GM18508 (cell line): ENCODE measurements around the gene GALNT14.

Experiments
- ATAC-seq: cut with Tn5 transposase; IDR thresholded peaks from one replicate; pipeline ENCODE4 v1.9.1; 2021; ENCODE audit warnings: moderate number of reproducible peaks; ENCODE audit not compliant: insufficient read depth, unreplicated experiment

The GALNT14 gene

GRCh38 chr2:31018280-31018679 is 120.0 kb downstream of the GALNT14 start:
- ATAC-seq: no peak

DNA sequence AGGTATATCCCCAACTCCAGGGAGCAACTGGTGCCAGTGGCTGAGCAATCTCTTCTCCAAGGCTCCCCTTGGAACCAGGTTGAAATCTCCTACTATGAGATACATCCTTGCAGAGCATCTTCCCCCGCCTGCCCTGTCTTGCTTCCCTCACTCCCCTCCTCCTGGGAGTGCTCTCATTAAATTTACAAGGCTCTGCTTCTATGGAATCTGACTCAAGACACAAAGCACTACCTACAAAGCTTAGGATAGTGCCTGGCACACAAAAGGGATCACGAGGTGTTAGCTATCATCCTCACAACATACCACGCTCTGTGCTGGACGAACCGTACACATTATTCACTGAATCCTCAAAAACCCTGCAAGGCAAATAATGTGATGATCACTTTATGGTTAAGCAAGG is 121.6 kb downstream of the GALNT14 start:
- no peak for ATAC-seq

DNA sequence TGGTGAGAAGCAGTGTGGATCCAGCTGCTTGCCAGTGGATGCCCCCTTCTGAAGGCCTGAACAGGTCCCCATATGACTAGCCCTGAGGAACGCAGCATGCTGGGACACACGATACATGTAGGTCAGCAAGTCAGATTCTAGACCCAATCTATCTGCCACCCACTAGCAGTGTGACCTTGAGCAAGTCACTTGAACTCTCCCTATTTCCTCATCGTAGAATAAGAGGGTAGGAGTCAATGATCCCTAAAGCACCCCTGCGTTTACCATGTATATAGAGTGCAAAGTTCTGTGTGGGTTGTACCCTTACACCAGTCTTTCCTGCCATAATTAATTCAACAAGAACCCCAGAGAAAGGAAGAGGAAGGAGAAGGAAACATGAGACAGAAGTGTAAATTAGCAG is 123.7 kb downstream of the GALNT14 start:
- ATAC-seq: no peak

GRCh38 chr2:31013301-31013700 is 124.9 kb downstream of the GALNT14 start:
- no peak for ATAC-seq

DNA sequence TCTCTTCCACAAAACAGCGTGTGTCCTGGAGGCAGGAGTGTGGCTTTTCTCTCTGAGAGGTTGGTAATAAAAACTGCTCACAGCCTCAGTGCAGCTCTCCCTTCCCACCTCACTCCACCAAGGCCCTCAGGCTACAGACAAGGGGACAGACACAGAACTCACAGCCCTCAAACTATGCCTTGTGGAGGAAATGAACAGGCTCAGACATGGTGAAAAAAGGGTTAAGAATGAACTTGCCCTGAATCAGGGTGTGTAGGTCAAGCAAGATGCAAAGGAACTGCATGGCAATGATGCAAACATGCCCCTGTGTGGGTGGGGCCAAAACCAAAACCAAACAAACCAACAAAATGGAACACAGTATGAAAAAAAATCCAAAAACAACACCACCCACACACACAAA is 125.8 kb downstream of the GALNT14 start:
- no peak for ATAC-seq

DNA sequence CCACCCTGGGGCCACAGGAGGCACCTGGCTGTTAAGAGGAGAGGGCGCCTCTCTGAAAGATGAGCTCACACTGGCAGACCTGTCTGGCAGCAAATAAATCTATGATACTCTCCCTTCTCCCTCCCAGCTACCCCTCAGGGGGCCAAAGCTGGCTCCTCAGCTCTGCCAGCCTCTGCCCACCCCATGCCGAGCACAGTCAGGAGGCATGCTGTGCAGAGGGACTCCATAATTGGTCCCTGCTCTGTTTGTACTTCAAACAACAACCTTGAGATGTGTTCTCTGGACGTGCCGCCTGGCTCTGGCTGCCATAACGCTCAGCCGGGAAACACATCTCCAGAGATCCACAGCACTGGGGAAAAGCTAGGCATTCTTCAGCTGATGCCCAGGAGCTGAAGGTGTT is 126.7 kb downstream of the GALNT14 start:
- no peak for ATAC-seq

- ATAC-seq: no peak
Observed at GRCh38 chr2:31008561-31009114, 129.6 kb downstream of the GALNT14 start.

DNA sequence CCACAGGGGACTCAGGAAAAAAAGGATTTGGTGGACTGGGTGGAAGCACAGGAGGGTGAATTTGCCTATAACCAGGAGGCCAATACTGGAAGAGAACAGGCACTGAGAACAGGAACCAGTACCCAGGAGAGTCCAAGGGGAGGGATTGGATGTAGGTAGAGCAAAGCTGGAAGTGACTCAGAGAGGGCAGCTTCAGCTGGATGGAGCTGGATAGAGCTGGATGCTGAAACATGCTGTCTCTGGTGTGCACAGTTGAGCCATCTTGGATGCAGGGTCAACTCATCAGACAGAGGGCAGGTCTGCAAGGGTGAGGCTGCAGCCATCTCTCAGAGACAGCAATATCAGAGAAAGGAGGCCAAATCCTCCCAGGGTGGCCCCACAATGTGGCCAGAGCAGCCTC is 134.0 kb downstream of the GALNT14 start:
- no peak for ATAC-seq

- no peak for ATAC-seq
Observed at GRCh38 chr2:31003749-31004148, 134.5 kb downstream of the GALNT14 start.

DNA sequence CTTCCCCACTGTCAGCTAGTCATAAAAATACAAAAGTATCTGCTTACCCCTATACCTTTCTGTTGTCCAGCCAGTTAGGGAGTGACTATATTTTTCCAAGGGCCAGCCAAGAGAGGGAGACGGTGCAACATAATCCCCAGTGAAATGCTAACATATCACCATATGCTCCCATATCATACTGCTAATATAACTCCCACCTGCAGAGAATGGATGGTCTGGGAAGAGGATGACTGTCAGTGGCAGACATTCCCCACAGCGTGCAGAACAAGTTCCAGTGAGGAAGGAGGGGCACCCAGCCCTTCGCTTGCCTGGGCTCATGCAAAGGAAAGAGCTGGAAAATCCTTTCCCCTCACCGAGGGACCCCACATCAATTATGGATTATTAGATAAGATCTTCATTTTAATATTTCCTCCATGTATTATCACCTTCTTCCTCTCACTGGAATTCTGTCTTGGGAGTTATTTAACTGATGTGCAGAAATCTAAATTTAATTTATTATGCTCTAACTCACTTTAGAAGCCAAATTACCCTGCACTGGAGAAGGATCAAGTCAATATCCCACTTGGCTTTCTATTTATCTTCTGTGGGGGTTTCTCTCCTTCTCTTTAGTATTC is 135.6 kb downstream of the GALNT14 start:
- no peak for ATAC-seq

GRCh38 chr2:31000970-31001369 is 137.3 kb downstream of the GALNT14 start:
- ATAC-seq: no peak

DNA sequence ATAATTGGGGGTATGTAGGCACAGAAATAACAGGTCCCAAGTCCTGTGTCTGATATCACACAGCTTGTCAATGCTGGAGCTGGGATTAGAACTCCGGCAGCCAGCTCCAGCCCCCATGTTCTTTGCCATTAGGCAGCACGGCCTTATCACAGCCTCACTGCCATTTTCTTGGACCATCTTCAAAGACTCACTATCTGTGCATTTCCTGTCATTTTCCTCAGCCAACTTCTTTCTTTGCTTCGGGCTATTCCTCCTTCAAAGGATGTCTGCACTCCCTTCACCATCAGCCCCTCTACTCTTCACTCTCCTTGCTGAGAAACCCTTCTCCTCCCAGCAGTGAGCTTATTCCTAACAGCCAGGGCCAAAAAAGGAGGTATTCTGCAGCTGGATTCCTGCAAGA is 139.6 kb downstream of the GALNT14 start:
- ATAC-seq: no peak

DNA sequence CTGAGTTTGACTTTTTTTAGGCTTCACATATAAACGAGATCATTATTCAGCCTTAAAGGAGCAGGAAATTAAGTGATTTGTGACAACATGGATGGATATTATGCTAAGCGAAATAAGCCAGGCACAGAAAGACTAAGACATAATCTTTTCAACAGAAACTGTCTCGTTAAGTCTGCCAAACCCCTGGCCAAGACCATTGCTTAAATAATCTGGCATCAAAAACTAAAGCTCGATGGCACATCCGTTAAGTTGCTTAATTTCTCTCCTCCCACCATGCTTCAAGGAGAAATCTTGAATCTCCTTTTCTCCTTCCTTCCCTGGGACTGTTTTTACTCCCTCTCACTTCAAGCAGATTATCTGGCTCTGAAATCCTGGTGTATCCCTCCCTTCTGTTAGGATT is 140.3 kb downstream of the GALNT14 start:
- no peak for ATAC-seq

DNA sequence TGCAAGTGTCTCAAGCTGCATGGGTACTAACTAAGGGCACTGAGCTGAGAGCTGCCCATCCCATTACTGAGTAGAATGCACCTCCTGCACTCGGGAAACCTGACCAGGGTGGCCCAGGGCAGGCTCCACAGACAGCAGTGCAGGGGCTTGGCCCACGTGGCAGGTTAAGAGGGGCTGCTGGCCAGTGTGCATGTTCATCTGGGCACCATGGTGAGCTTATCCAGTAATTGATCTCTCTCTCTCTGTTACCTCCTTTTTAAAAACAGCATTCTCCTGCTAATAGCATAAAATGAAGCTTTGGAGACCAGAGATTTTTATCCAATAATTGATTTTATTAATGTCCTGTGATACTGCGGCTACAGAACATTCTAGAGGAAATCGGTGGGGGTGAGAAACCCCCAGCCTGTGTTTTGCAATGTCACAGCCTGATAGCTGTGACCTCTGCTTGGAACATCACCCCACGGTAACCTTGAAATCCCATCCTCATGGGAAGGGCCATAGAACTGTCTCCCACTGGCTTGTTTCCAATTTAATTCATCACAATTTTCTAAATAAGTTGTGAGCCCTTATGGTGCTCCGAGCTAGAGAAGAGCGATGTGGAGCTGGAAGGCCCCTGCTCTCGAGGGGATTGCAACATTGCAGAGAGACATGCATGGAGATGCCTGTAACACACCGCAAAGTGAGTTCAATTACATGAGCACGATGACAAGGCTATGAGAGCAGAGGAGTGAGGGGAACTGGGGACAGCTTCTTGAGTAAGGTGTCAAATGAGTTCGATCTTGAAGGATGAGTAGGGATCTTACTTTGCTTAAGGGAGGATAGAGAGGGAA is 143.8 kb downstream of the GALNT14 start:
- no peak for ATAC-seq

DNA sequence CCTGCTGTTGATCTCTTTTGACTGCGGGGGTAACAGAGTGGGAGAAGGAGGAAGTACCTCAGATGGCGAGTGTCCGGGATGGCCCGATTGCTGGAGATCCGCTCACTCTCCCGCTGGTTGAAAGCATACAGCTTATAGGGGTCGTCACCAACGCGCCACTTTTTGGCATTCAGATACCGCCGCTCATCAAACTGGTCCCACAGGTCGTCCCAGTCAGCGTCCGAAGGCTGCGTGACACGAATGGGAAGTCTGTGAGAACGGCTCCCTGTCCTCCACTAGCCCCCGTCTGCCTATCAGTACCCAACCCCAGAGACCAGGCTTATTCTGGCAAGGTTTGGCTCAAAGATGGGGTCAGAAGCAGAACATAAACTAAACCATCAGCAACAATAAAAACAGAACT is 145.5 kb downstream of the GALNT14 start:
- no peak for ATAC-seq

DNA sequence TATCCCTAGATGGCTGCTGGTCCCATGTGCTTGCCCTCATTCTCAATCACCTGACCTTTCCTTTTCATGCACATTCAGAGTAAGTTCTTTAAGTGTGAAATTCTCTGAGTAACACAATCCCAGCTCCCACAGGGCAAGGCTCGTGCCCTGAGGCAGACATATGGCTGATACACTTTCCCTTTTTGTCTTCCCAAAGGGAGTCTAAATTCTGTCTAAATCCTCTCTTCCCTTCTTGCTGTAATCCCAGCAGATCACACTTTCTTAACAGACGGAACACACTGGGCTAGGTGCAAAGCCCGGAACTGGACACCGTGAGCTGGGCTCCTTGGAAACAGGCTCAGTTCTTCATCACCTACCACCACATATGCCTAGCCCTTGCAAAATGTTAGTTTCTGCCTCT is 147.6 kb downstream of the GALNT14 start:
- no peak for ATAC-seq

DNA sequence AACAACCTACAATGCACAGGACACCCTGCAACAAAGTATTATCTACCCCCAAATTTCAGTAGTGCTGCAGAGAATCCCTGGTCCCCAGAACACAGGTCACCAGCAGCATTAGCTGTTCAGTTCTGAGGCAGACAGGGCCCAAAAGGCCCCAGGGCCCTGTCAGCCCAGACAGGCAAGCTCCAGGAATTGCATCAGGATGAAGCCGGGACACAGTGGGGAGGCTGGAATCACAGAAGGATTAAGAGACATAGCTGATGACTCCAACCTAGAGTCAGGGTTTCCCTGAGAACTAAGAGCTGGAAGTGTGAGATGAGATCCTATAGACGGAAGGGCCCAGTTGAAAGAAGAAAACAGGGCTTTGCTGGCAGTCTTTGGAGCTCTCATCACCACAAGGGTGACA is 148.1 kb downstream of the GALNT14 start:
- ATAC-seq: no peak

- ATAC-seq: no peak
Observed at GRCh38 chr2:30989746-30990145, 148.5 kb downstream of the GALNT14 start.

DNA sequence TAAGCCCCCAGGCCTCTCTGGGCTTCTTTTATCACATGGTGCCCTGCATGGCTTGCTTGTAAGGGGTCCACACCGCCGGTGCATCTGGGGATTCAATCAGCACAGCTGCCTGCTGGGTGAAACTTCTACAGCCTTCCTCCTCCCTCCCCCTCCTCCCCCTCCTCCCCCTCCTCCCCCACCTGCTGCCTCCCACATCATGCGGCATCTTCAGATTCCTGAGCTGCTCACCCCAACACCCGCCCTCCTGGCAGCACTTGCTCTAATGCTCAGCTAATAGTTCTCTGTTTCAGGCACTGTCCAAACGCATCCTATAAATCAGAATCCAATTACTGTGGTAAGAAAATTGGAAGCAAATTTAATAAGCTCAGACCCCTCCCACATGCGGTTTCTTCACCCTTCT is 150.7 kb downstream of the GALNT14 start:
- ATAC-seq: no peak

DNA sequence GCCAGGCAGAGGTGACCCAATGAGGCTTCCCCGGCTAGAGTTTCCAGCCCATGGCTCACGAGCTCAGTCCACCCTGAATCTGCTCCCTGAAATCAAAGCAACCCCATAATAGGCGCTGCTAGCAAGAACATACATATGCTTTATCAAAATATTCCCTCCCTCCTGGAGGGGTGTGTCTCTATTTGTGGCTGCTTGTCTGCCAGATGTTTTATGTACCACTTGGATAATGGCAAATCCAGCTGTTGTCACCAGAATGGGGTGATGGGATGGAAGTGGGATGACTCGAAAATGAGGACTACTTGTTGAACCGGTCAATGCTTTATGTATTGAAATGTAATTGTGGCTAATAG is 152.0 kb downstream of the GALNT14 start:
- ATAC-seq: no peak

- ATAC-seq: no peak
Observed at GRCh38 chr2:30985493-30986230, 152.6 kb downstream of the GALNT14 start.
